UCSD-AML1 (cell line): Measurements from ENCODE around the gene TMEM182.

Experiments used
- DNase-seq: peaks from one replicate; lab custom pipeline; 2025; ENCODE audit not compliant: unreplicated experiment; lab: John Stamatoyannopoulos, UW

Gene TMEM182

GRCh38 chr2:102801098-102801718 lies 39.4 kb downstream of the TMEM182 start:
- DNase-seq = no peak

GRCh38 chr2:102801858-102802699 lies 40.2 kb downstream of the TMEM182 start:
- DNase-seq = no peak

- peak; percentile 17 for DNase-seq
These were observed 41.4 kb downstream of the TMEM182 start for GRCh38 chr2:102803041-102803896.

GRCh38 chr2:102803897-102804217 lies 42.0 kb downstream of the TMEM182 start:
- no peak for DNase-seq

GRCh38 chr2:102806250-102806837 lies 44.5 kb downstream of the TMEM182 start:
- DNase-seq = peak; percentile 48

- DNase-seq = no peak
These were observed 47.7 kb downstream of the TMEM182 start for GRCh38 chr2:102809291-102810189.

GRCh38 chr2:102815285-102815684 lies 53.5 kb downstream of the TMEM182 start:
- no peak for DNase-seq

GRCh38 chr2:102826904-102827303 lies 65.1 kb downstream of the TMEM182 start:
- DNase-seq = no peak

- DNase-seq = no peak
These were observed 71.0 kb downstream of the TMEM182 start for GRCh38 chr2:102832789-102833188.

- DNase-seq = no peak
These were observed 72.9 kb downstream of the TMEM182 start for GRCh38 chr2:102834523-102835273.

GRCh38 chr2:102837626-102838198 lies 75.9 kb downstream of the TMEM182 start:
- no peak for DNase-seq

- peak; percentile 11 for DNase-seq
These were observed 78.0 kb downstream of the TMEM182 start for GRCh38 chr2:102839668-102840388.

GRCh38 chr2:102841107-102841840 lies 79.4 kb downstream of the TMEM182 start:
- DNase-seq = peak; percentile 40

GRCh38 chr2:102843764-102844443 lies 82.1 kb downstream of the TMEM182 start:
- no peak for DNase-seq

- no peak for DNase-seq
These were observed 83.1 kb downstream of the TMEM182 start for GRCh38 chr2:102844911-102845310.

GRCh38 chr2:102848366-102848839 lies 86.6 kb downstream of the TMEM182 start:
- peak; percentile 72 for DNase-seq

GRCh38 chr2:102850888-102851287 lies 89.1 kb downstream of the TMEM182 start:
- no peak for DNase-seq
